Measurements from ENCODE around the gene MGME1.

MGME1 gene

DNA sequence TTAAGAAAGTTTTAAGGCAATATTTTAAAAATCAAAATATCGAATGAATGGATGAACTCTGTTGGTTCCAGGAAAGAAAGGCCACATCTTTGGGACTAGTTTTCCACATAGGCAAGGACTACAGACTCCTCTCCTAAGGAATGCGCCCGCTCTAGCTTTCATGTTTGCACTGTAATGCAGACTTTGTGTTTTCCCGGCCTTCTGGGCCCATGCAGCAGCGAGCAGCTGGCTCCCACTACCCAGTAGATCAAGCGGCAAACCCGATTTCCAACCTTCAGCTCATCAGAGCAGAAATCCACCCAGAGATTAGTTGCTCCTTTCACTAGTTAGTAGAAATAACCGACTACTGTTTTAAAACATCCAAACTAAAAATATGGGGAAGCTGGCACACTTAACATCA lies 61.2 kb downstream of the MGME1 start:
- no peak for DNase-seq

DNA sequence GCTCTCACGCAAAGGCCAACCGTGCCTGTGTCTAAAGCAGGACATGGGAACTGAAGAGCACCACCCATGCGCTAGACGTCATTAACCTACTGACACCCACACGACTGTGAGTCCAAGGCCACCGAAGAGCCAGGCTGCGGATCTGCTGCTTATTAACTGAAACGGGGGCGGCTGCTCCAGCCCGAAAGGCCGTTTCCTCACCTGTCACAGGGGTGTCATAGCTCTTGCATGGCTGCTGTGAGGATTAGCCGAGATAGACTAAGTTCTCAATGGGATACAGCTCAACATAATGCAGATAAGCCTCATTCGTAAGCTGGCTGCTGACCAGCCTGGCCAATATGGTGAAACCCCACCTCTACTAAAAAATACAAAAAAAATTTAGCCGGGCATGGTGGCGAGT lies 62.2 kb downstream of the MGME1 start:
- DNase-seq = no peak

DNA sequence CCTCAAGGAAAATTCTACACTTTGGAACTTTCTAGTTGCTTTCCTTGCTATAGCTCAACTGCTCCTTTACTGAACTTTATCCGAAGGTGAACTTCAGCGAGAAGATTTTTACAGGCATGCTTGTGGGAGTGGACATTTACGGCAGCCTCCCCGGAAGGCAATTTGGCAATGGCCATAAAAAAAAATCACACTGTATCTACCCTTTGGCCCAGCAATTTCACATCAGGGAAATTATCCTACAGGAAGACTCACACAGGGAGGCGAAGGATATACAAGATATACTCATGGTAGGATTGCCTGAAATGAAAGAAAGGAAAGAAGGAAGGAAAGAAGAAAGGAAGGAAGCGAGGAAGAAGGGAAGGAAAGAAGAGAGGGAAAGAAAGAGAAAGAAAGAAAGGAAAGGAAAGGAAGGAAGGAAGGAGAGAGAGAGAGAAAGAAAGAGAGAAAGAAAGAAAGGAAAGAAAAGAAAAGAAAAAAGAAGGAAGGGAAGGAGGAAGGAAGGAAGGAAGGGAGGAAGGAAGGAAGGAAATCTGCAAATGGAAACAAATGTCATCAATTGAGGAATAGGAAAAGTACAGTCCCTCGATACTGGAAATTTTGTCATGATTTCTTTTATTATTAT lies 63.2 kb downstream of the MGME1 start:
- no peak for DNase-seq

DNA sequence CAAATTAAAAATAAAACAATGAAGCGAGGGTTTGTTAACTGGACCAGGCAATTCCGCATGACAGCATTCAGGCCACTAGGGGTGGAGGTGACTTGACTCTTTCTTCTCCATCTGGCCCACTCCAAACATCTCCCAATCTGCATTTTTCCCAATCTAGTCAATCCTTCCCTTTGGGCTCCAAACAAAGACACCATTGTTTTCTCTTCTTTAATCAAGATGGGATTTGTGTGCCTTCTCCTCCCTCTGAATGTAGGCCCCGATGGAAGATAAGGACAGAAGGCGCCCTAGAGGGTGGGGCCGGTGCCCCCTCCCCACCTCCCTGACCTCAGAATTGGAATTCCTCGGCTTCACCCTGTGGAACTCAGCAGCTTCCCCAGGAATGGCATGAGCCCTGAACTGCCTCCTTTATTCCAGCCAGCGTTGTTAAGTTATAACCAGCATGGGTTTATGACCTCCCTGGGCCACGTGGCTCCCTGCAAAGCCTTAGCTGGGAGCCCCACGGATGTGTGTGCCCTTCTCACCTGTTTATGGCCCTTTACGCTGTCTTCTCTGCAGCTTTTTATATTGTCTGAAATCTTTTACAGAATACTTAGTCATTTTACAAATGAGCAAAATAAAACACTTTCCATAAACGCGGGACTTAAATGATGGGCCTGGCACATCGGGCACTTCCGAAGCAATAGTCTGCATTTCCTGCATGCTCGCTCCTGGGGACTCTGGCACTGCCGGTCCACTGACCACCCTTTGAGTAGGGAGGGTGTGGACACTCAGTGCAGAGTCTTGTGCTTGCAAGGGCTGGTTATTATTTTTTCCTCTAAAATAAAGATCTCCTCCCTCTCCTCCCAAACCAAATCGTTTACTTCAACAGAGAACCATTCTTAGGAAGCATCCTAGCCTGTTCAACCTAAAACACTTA lies 64.4 kb downstream of the MGME1 start:
- DNase-seq = no peak

DNA sequence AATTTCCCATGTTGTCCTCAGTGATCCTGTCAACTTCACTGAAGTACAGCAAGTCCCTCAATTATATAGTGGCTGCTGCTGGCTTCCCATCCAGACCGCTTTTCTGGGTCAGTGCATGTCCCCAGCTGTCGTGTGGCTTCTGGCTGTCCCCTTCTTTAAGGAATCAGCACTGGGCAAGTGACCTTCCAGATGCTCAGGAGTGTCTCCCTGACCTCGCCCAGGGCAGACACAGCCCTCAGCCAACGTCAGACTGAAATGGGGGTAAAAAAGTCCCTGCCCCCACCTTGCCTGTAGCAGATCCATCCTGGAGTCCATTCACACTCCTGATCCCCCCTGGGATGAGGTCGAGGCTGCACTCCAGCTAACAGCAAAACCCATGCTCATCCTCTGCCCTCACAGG lies 65.2 kb downstream of the MGME1 start:
- no peak for DNase-seq

GRCh38 chr20:18039063-18039462 lies 70.2 kb downstream of the MGME1 start:
- no peak for DNase-seq
